Measurements from ENCODE around the gene UBE3B. TPM values are rescaled to one million over a fixed set of nuclear protein-coding genes. Genes with fewer than 3 reads are reported as not detected.

The UBE3B gene
- total RNA-seq, 2 donors from 2014 or later = 40.4 to 54.8 TPM

- intact Hi-C loops (cut with DNase I) = no loop called here
- DNase-seq (no peak), ATAC-seq (no peak)
These were observed 10.0 kb downstream of the UBE3B start for GRCh38 chr12:109487181-109488050.

GRCh38 chr12:109488051-109488665 is 10.7 kb downstream of the UBE3B start:
- intact Hi-C loops (cut with DNase I) = no loop called here
- no peak for ATAC-seq
- DNase-seq = no peak

- DNase-seq (no peak), ATAC-seq (no peak)
- intact Hi-C loops (cut with DNase I) = no loop called here
These were observed 11.9 kb downstream of the UBE3B start for GRCh38 chr12:109489016-109489954.

- DNase-seq (no peak), ATAC-seq (peak in 1 of 2 donors; percentile 19)
- intact Hi-C loops (cut with DNase I) = no loop called here
These were observed 12.6 kb downstream of the UBE3B start for GRCh38 chr12:109489955-109490565.

- intact Hi-C loops (cut with DNase I) = no loop called here
- DNase-seq = no peak
- ATAC-seq = no peak
These were observed 14.2 kb downstream of the UBE3B start for GRCh38 chr12:109491671-109492070.

- ATAC-seq (no peak), DNase-seq (no peak)
- intact Hi-C loops (cut with DNase I) = no loop called here
These were observed 14.9 kb downstream of the UBE3B start for GRCh38 chr12:109492371-109492770.

- intact Hi-C loops (cut with DNase I) = no loop called here
- no peak for DNase-seq
- no peak for ATAC-seq
These were observed 15.7 kb downstream of the UBE3B start for GRCh38 chr12:109493090-109493489.

- DNase-seq = no peak
- ATAC-seq = no peak
- intact Hi-C loops (cut with DNase I) = no loop called here
These were observed 16.5 kb downstream of the UBE3B start for GRCh38 chr12:109493938-109494337.

GRCh38 chr12:109494348-109494881 is 17.0 kb downstream of the UBE3B start:
- DNase-seq (no peak), ATAC-seq (no peak)
- intact Hi-C loops (cut with DNase I) = no loop called here

GRCh38 chr12:109495012-109495411 is 17.6 kb downstream of the UBE3B start:
- intact Hi-C loops (cut with DNase I) = no loop called here
- DNase-seq = no peak
- no peak for ATAC-seq

GRCh38 chr12:109496306-109496705 is 18.9 kb downstream of the UBE3B start:
- no peak for ATAC-seq
- no peak for DNase-seq
- intact Hi-C loops (cut with DNase I) = no loop called here

- DNase-seq = no peak
- no peak for ATAC-seq
- intact Hi-C loops (cut with DNase I) = no loop called here
These were observed 20.2 kb downstream of the UBE3B start for GRCh38 chr12:109497675-109498074.

- no peak for ATAC-seq
- no peak for DNase-seq
- intact Hi-C loops (cut with DNase I) = no loop called here
These were observed 23.2 kb downstream of the UBE3B start for GRCh38 chr12:109500406-109501185.

GRCh38 chr12:109501299-109501698 is 23.9 kb downstream of the UBE3B start:
- ATAC-seq = no peak
- DNase-seq = no peak
- intact Hi-C loops (cut with DNase I) = no loop called here

- intact Hi-C loops (cut with DNase I) = no loop called here
- ATAC-seq = no peak
These were observed 24.9 kb downstream of the UBE3B start for GRCh38 chr12:109502332-109502731.

GRCh38 chr12:109503611-109504010 is 26.2 kb downstream of the UBE3B start:
- no peak for DNase-seq
- no peak for ATAC-seq
- intact Hi-C loops (cut with DNase I) = no loop called here

More at GRCh38 chr12:109502332-109502731, 24.9 kb downstream of the UBE3B start:
- no peak for DNase-seq

GRCh38 chr12:109504068-109504467 is 26.6 kb downstream of the UBE3B start:
- ATAC-seq (no peak), DNase-seq (no peak)
- intact Hi-C loops (cut with DNase I) = no loop called here

GRCh38 chr12:109510196-109510595 is 32.8 kb downstream of the UBE3B start:
- peak; percentile 68 to 83 for ATAC-seq
- intact Hi-C loops (cut with DNase I) = no loop called here
- DNase-seq = peak; percentile 41
